CD4-positive, alpha-beta T cell treated with Interleukin-17A for 1 hour (primary cell): ENCODE results near the gene SPINT1.
A peak's percentile ranks its signal among the peaks of the same experiment; 100 is the strongest.

Experiments
- DNase-seq: peaks from one replicate; pipeline ENCODE4 v3.0.0-alpha.2; 2020

Gene SPINT1

GRCh38 chr15:40843885-40844695, at the start of gene SPINT1:
SPINT1 (plus strand) TSS chr15:40844048; CDS start chr15:40844555, 507 bp downstream.
- DNase-seq, result peak; percentile 33

GRCh38 chr15:40796041-40796440, 47.8 kb upstream of the SPINT1 start:
- no peak for DNase-seq

DNA sequence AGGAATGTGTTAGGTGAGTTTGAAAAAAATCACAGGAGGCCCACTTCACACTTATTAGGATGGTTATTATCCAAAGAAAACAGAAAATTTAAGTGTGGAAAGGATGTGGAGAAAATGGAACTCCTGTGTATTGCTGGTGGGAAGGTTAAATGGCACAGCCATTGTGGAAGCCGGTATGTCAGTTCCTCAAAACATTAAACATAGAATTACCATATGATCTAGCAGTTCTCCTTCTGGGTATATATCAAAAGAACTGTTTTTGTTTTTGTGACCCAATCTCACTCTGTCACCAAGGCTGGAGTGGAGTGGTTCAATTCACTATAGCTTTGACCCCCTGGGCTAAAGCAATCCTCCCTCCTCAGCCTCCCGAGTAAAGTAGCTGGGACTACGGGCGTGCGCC, 47.3 kb upstream of the SPINT1 start:
- no peak for DNase-seq

DNA sequence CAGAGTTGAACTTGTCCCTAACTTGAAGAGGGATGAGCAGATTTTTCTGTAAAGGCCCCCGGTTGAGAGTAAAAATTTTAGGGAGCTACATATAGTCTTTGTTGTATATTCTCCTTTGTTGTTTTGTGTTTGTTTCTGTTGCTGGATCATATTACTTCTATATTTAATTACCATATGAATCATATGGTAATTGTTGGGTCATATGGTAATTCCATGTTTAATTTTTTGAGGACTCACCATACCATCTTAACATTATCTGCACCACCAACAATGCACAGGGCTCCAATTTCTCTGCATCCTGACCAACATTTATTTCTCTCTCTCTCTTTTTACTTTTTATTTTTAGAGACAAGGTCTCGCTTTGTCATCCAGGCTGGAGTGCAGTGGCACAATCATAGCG, 44.3 kb upstream of the SPINT1 start:
- no peak for DNase-seq

GRCh38 chr15:40803076-40803475, 40.8 kb upstream of the SPINT1 start:
- no peak for DNase-seq

- DNase-seq, result no peak
Observed at GRCh38 chr15:40803688-40804087, 40.2 kb upstream of the SPINT1 start.

- no peak for DNase-seq
Observed at GRCh38 chr15:40806672-40807027, 37.2 kb upstream of the SPINT1 start.

- peak; percentile 95 for DNase-seq
Observed at GRCh38 chr15:40807028-40807887, 36.6 kb upstream of the SPINT1 start, which contains the start of the genes DNAJC17 and ZFYVE19. DNAJC17 (minus strand) TSS chr15:40807473; CDS start chr15:40807446, 27 bp downstream. ZFYVE19 (plus strand) TSS chr15:40807089; CDS start chr15:40807590, 501 bp downstream.

DNA sequence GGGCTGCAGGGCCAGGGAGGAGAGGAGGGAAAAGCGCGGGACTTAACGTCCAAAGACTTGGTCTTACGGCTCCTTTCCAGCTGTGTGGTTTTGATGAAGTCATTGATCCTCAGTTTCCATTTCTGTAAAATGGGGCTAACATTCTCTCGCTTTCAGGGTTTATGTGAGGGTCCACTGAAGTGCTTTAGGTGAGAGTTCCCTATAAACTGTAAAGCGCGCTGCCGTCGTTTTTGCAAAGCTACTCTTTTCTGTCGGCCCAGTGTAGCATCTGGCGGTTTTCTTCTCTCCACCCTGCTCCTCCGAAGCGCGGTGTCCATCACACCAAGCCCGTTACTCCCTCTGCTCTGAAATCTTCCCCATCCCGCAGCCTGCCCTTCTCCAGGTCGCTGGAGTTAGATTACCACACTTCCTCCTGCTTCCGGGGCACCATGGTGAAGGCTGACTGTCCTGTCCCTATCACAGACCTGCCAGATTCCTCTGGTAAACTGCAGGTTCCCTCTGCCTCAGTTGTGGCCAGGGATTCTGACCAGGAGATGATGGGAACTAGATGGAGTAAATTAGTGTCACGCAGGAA, 35.9 kb upstream of the SPINT1 start:
- no peak for DNase-seq

DNA sequence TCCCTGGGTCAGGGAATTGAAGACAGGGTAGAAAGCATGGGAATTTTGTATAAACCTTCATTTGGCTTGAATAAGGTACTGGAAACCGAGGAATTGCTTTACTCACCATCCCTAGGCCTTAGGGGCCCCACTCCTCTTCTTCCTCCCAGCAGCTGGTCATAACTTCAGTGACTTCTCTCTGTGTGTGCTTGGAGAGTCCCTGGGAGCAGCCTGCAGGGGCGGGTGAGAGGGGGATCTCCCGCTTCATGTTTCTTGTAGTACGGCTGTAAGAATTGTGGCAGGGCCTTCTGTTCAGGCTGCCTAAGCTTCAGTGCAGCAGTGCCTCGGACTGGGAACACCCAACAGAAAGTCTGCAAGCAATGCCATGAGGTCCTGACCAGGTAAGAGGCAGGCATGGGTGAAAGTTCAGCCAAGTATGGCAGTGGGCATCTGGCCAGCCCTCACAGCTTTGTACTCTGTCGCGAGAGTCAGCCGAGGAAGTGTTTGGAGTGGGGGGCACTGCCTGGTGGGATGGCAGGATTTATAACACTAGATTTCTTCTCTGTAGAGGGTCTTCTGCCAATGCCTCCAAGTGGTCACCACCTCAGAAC, 34.9 kb upstream of the SPINT1 start:
- no peak for DNase-seq

- DNase-seq, result no peak
Observed at GRCh38 chr15:40812721-40813425, 31.0 kb upstream of the SPINT1 start.

GRCh38 chr15:40815042-40815698, 28.7 kb upstream of the SPINT1 start:
- DNase-seq, result no peak

- DNase-seq, result no peak
Observed at GRCh38 chr15:40819048-40819447, 24.8 kb upstream of the SPINT1 start.

DNA sequence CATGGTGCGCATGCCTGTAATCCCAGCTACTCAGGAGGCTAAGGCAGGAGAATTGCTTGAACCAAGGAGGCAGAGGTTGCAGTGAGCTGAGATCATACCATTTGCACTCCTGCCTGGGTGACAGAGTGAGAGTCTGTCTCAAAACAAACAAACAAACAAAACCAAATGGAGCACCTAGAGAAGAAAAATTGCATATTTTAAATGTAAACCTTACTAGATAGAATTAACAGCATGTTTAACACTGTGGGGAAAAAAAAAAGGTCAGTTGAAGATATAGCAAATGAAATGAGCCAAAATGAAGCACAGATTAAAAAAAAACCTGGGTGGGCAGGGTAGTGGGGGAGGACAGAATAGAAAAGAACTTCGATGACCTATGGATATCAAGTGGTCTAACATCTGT, 22.7 kb upstream of the SPINT1 start:
- DNase-seq, result no peak

GRCh38 chr15:40823572-40824343, 20.1 kb upstream of the SPINT1 start:
- DNase-seq, result no peak

- no peak for DNase-seq
Observed at GRCh38 chr15:40825661-40826422, 18.0 kb upstream of the SPINT1 start.

DNA sequence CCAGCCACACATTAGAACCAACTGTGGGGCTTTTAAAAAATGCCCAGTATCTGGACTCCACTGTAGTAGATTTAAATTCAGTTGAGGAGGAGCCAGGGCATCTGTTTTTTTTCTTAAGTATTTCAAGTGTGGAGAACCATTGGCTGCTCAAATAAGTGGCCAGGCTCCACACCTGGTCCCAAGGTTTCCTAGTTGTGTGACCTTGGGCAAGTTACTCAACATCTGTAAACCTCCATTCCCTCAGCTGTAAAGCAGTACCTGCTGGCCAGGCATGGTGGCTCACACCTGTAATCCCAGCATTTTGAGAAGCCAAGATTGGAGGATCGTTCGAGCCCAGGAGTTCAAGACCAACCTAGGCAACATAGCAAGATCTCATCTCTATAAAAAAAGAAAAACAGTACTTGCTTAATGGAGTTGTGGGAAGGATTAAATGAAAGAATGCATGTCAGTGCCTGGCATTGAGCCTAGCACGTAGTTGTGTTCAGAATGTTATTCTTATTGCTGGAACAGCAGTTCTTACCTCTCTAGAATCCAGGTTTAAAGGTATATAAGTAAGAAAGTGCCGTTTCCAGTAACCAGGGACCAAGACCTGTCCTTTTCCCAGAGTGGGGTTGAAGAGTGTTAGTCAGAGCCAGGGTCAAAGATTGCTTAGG, 17.3 kb upstream of the SPINT1 start:
- no peak for DNase-seq

GRCh38 chr15:40828447-40829036, 15.3 kb upstream of the SPINT1 start, which contains the start of gene PPP1R14D:
PPP1R14D (minus strand) TSS chr15:40828708; CDS start chr15:40828641, 67 bp downstream.
- no peak for DNase-seq

- no peak for DNase-seq
Observed at GRCh38 chr15:40829115-40829514, 14.7 kb upstream of the SPINT1 start.
